ENCODE measurements around the gene MYO1E.
"Not testable (repeated sequence)": the region's sequence is repeated elsewhere in the genome, so short reads cannot be mapped to it uniquely, and the experiment has no call there.

MYO1E gene

GRCh38 chr15:59137566-59137965 is 235.1 kb downstream of the MYO1E start:
- peaks cover 39% of the 10 kb centered on the region for H3K36me3 ChIP-seq (ENCODE audit: insufficient read depth, low read length)
- H3K4me1 ChIP-seq (ENCODE audit: control insufficient read depth, insufficient read depth, low read length, unreplicated experiment), result no peaks in the 10 kb centered on the region
- H3K4me3 ChIP-seq (ENCODE audit: low read depth, low read length), result no peak overlapping the region
- H3K79me2 ChIP-seq (ENCODE audit: control insufficient read depth, insufficient read depth, low read length, unreplicated experiment), result no peaks in the 10 kb centered on the region
- H2AFZ ChIP-seq (ENCODE audit: low read length, unreplicated experiment), result no peak overlapping the region
- no peak overlapping the region for H3K27ac ChIP-seq (ENCODE audit: low read depth, low read length)
- no peaks in the 10 kb centered on the region for H3K27me3 ChIP-seq (ENCODE audit: insufficient read depth, low read length)

- no peak overlapping the region for H3K27ac ChIP-seq (ENCODE audit: low read depth, low read length)
- no peak overlapping the region for H3K4me3 ChIP-seq (ENCODE audit: low read depth, low read length)
- H3K4me1 ChIP-seq (ENCODE audit: control insufficient read depth, insufficient read depth, low read length, unreplicated experiment), result no peaks in the 10 kb centered on the region
- H3K36me3 ChIP-seq (ENCODE audit: insufficient read depth, low read length), result peaks cover 70% of the 10 kb centered on the region
- no peaks in the 10 kb centered on the region for H3K27me3 ChIP-seq (ENCODE audit: insufficient read depth, low read length)
- H3K79me2 ChIP-seq (ENCODE audit: control insufficient read depth, insufficient read depth, low read length, unreplicated experiment), result peaks cover 17% of the 10 kb centered on the region
- no peak overlapping the region for H2AFZ ChIP-seq (ENCODE audit: low read length, unreplicated experiment)
Measured at GRCh38 chr15:59133929-59134427, 238.7 kb downstream of the MYO1E start.

DNA sequence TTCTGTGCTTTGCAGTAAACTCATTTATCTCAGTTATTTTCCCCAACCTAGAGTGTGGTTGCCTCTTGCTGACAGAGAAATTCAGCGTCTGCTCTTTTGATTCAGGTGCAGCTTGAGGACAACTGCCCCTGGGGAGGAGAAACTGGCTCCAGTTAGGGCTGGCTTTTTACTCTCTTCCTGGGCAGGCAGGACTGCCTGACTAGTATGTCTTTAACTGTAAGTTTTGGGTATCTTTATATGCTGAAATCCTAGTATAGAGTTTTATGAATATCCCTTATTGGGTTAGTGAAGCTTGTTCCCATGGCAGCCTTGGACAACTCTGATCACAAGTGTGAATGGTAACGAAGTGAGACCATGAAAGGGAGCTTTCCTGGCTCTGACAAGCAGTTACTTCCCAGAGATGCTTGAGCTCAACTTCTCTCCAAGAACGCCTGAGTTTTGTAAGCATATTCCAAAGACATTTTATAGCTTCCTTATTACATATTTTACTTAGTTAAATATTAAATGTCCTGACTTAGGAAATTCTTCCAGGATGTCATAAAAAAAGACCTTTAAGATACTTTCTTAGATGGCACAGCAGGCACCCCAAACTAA is 240.6 kb downstream of the MYO1E start:
- H3K36me3 ChIP-seq (ENCODE audit: insufficient read depth, low read length), result peaks cover 64% of the 10 kb centered on the region
- H3K79me2 ChIP-seq (ENCODE audit: control insufficient read depth, insufficient read depth, low read length, unreplicated experiment), result peaks cover 17% of the 10 kb centered on the region
- no peaks in the 10 kb centered on the region for H3K4me1 ChIP-seq (ENCODE audit: control insufficient read depth, insufficient read depth, low read length, unreplicated experiment)

GRCh38 chr15:59131456-59131855 is 241.2 kb downstream of the MYO1E start:
- H3K36me3 ChIP-seq (ENCODE audit: insufficient read depth, low read length), result peaks cover 61% of the 10 kb centered on the region
- no peaks in the 10 kb centered on the region for H3K27me3 ChIP-seq (ENCODE audit: insufficient read depth, low read length)
- no peaks in the 10 kb centered on the region for H3K4me1 ChIP-seq (ENCODE audit: control insufficient read depth, insufficient read depth, low read length, unreplicated experiment)
- peaks cover 17% of the 10 kb centered on the region for H3K79me2 ChIP-seq (ENCODE audit: control insufficient read depth, insufficient read depth, low read length, unreplicated experiment)
- no peak overlapping the region for H3K4me3 ChIP-seq (ENCODE audit: low read depth, low read length)
- no peak overlapping the region for H2AFZ ChIP-seq (ENCODE audit: low read length, unreplicated experiment)
- H3K27ac ChIP-seq (ENCODE audit: low read depth, low read length), result no peak overlapping the region

More for the DNA sequence above, 240.6 kb downstream of the MYO1E start:
- Histone ChIP-seq H2AFZ (ENCODE audit: low read length, unreplicated experiment) (no peak overlapping the region), H3K27ac (ENCODE audit: low read depth, low read length) (no peak overlapping the region), H3K27me3 (ENCODE audit: insufficient read depth, low read length) (no peaks in the 10 kb centered on the region), H3K4me3 (ENCODE audit: low read depth, low read length) (no peak overlapping the region)

DNA sequence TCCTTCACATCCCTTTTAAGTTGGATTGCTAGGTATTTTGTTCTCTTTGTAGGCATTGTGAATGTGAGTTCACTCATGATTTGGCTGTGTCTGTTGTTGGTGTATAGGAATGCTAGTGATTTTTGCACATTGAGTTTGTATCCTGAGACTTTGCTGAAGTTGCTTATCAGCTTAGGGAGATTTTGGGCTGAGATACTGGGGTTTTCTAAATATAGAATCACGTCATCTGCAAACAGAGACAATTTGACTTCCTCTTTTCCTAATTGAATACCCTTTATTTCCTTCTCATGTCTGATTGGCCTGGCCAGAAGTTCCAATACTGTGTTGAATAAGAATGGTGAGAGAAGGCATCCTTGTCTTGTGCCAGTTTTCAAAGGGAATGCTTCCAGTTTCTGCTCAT is 245.4 kb downstream of the MYO1E start:
- H3K27ac ChIP-seq (ENCODE audit: low read depth, low read length), result not testable (repeated sequence)
- peaks cover 17% of the 10 kb centered on the region for H3K79me2 ChIP-seq (ENCODE audit: control insufficient read depth, insufficient read depth, low read length, unreplicated experiment)

DNA sequence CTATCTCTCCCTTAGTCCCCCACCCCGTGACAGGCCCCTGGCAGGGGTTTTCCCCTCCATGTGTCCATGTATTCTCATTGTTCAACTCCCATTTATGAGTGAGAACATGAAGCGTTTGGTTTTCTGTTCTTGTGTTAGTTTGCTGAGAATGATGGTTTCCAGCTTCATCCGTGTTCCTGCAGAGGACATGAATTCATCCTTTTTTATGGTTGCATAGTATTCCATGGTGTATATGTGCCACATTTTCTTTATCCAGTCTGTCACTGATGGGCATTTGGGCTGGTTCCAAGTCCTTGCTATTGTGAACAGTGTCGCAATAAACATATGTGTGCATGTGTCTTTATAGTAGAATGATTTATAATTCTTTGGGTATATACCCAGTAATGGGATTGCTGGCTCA is 247.0 kb downstream of the MYO1E start:
- peaks cover 13% of the 10 kb centered on the region for H3K79me2 ChIP-seq (ENCODE audit: control insufficient read depth, insufficient read depth, low read length, unreplicated experiment)
- H3K4me3 ChIP-seq (ENCODE audit: low read depth, low read length); H3K27me3 ChIP-seq (ENCODE audit: insufficient read depth, low read length); H3K4me1 ChIP-seq (ENCODE audit: control insufficient read depth, insufficient read depth, low read length, unreplicated experiment); H2AFZ ChIP-seq (ENCODE audit: low read length, unreplicated experiment); H3K27ac ChIP-seq (ENCODE audit: low read depth, low read length): not testable (repeated sequence)
- peaks cover 24% of the 10 kb centered on the region for H3K36me3 ChIP-seq (ENCODE audit: insufficient read depth, low read length)

More for the DNA sequence above, 245.4 kb downstream of the MYO1E start:
- peaks cover 36% of the 10 kb centered on the region for H3K36me3 ChIP-seq (ENCODE audit: insufficient read depth, low read length)
- not testable (repeated sequence) for H3K4me3 ChIP-seq (ENCODE audit: low read depth, low read length); H2AFZ ChIP-seq (ENCODE audit: low read length, unreplicated experiment); H3K4me1 ChIP-seq (ENCODE audit: control insufficient read depth, insufficient read depth, low read length, unreplicated experiment); H3K27me3 ChIP-seq (ENCODE audit: insufficient read depth, low read length)

- Histone ChIP-seq H3K36me3 (ENCODE audit: insufficient read depth, low read length) (peaks cover 10% of the 10 kb centered on the region), H3K27me3 (ENCODE audit: insufficient read depth, low read length) (no peaks in the 10 kb centered on the region), H3K79me2 (ENCODE audit: control insufficient read depth, insufficient read depth, low read length, unreplicated experiment) (peaks cover 4% of the 10 kb centered on the region), H3K4me3 (ENCODE audit: low read depth, low read length) (no peak overlapping the region), H3K4me1 (ENCODE audit: control insufficient read depth, insufficient read depth, low read length, unreplicated experiment) (no peaks in the 10 kb centered on the region), H2AFZ (ENCODE audit: low read length, unreplicated experiment) (no peak overlapping the region), H3K27ac (ENCODE audit: low read depth, low read length) (no peak overlapping the region)
Measured at GRCh38 chr15:59124261-59124660, 248.4 kb downstream of the MYO1E start.

DNA sequence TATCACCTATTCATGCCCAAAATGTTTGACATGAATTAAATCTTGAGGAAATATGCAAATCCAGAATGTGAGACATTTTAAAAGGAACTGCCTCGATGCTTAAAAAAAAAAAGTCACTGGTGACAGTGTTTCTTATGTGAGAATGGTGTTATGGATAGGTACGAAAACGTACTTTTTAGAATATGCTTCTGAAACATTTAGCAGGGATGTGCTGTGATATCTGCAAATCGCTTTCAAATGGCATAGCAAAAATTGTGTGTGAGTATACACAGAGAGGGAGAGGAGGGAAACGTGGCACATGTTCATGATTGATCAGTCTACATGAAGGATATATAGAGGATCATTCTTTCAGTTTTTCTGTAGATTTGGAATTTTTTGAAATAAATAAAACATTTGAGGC is 251.7 kb downstream of the MYO1E start:
- H3K4me3 ChIP-seq (ENCODE audit: low read depth, low read length), result no peak overlapping the region
- no peaks in the 10 kb centered on the region for H3K27me3 ChIP-seq (ENCODE audit: insufficient read depth, low read length)
- peaks cover 4% of the 10 kb centered on the region for H3K79me2 ChIP-seq (ENCODE audit: control insufficient read depth, insufficient read depth, low read length, unreplicated experiment)
- no peak overlapping the region for H3K27ac ChIP-seq (ENCODE audit: low read depth, low read length)
- no peak overlapping the region for H2AFZ ChIP-seq (ENCODE audit: low read length, unreplicated experiment)
- no peaks in the 10 kb centered on the region for H3K4me1 ChIP-seq (ENCODE audit: control insufficient read depth, insufficient read depth, low read length, unreplicated experiment)
- peaks cover 19% of the 10 kb centered on the region for H3K36me3 ChIP-seq (ENCODE audit: insufficient read depth, low read length)

- peaks cover 4% of the 10 kb centered on the region for H3K79me2 ChIP-seq (ENCODE audit: control insufficient read depth, insufficient read depth, low read length, unreplicated experiment)
- H2AFZ ChIP-seq (ENCODE audit: low read length, unreplicated experiment), result no peak overlapping the region
- no peak overlapping the region for H3K4me3 ChIP-seq (ENCODE audit: low read depth, low read length)
- H3K27me3 ChIP-seq (ENCODE audit: insufficient read depth, low read length), result no peaks in the 10 kb centered on the region
- no peak overlapping the region for H3K27ac ChIP-seq (ENCODE audit: low read depth, low read length)
- H3K36me3 ChIP-seq (ENCODE audit: insufficient read depth, low read length), result peaks cover 26% of the 10 kb centered on the region
- no peaks in the 10 kb centered on the region for H3K4me1 ChIP-seq (ENCODE audit: control insufficient read depth, insufficient read depth, low read length, unreplicated experiment)
Measured at GRCh38 chr15:59119625-59120024, 253.0 kb downstream of the MYO1E start.

DNA sequence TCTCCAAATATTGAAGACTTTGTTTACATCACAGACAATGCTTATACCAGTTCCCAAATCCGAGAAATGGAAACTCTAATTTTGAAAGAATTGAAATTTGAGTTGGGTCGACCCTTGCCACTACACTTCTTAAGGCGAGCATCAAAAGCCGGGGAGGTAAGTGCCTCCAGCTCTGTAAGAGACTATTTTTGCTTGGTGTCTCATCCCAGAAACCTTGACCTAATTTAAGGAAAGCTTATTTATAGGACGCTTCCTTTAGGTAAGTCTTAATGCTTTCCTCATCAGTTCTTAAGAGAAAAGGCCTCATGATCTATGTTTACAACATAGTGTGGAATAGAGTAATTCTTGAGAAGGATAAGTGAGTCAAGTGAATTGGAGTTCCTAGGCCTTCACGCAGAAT is 255.9 kb downstream of the MYO1E start:
- H3K27ac ChIP-seq (ENCODE audit: low read depth, low read length), result no peak overlapping the region
- no peak overlapping the region for H3K4me3 ChIP-seq (ENCODE audit: low read depth, low read length)
- H3K27me3 ChIP-seq (ENCODE audit: insufficient read depth, low read length), result no peaks in the 10 kb centered on the region
- peaks cover 9% of the 10 kb centered on the region for H3K79me2 ChIP-seq (ENCODE audit: control insufficient read depth, insufficient read depth, low read length, unreplicated experiment)
- H3K36me3 ChIP-seq (ENCODE audit: insufficient read depth, low read length), result peaks cover 29% of the 10 kb centered on the region
- H3K4me1 ChIP-seq (ENCODE audit: control insufficient read depth, insufficient read depth, low read length, unreplicated experiment), result no peaks in the 10 kb centered on the region
- no peak overlapping the region for H2AFZ ChIP-seq (ENCODE audit: low read length, unreplicated experiment)

DNA sequence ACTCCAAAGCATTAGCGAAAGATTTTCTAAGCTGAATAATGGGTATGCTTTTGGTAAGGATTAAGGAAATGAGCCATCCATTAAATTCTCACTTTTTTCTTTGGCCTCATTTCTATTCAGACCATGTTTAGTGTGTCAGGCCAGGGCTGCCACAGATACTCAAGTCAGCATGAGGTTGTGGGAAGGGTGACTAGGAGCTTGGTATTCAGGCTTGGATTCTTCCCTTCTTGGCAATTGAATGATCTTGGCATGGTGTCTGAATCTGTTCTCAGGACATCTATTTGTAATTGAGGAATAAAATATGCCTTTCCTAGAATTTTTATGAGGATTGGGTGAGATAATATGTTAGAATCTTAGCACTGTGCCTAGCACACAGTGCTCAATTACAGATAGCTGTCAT is 256.5 kb downstream of the MYO1E start:
- Histone ChIP-seq H3K36me3 (ENCODE audit: insufficient read depth, low read length) (peaks cover 30% of the 10 kb centered on the region), H2AFZ (ENCODE audit: low read length, unreplicated experiment) (no peak overlapping the region)

More for the DNA sequence above, 256.5 kb downstream of the MYO1E start:
- Histone ChIP-seq H3K4me1 (ENCODE audit: control insufficient read depth, insufficient read depth, low read length, unreplicated experiment) (no peaks in the 10 kb centered on the region), H3K4me3 (ENCODE audit: low read depth, low read length) (no peak overlapping the region), H3K27me3 (ENCODE audit: insufficient read depth, low read length) (no peaks in the 10 kb centered on the region), H3K79me2 (ENCODE audit: control insufficient read depth, insufficient read depth, low read length, unreplicated experiment) (peaks cover 13% of the 10 kb centered on the region), H3K27ac (ENCODE audit: low read depth, low read length) (no peak overlapping the region)
